Esophagus squamous epithelium (tissue), 5 donors: ENCODE results near the gene IKZF3. TPM values are rescaled to one million over a fixed set of nuclear protein-coding genes. Genes with fewer than 3 reads are reported as not detected.

ENCODE experiments used
- DNase-seq: peaks from one replicate; lab custom pipeline; 2025; lab: John Stamatoyannopoulos, UW
- H3K27ac ChIP-seq, 4 donors: fragments of 200-600 bp; sonication (generic); one replicate each; pipeline ENCODE4 v1.5.1; 2016 to 2019; ENCODE audit warnings: mild to moderate bottlenecking in 1 of 4
- H3K27me3 ChIP-seq, 4 donors: fragments of 200-600 bp; sonication (generic); 1 replicate in 3 of 4; 2 replicates in 1 of 4; pipeline versions ENCODE4 v1.5.1 to v1.6.0; 2017 to 2021; ENCODE audit warnings: antibody characterized with exemption in 1 of 4
- H3K36me3 ChIP-seq, 3 donors: fragments of 200-600 bp; sonication (generic); one replicate each; pipeline ENCODE4 v1.5.1; 2016 to 2019
- H3K4me1 ChIP-seq, 3 donors: fragments of 200-600 bp; sonication (generic); one replicate each; pipeline ENCODE4 v1.5.1; 2017 to 2019
- H3K4me3 ChIP-seq, 4 donors: fragments of 200-600 bp; sonication (generic); 1 replicate in 3 of 4; 2 replicates in 1 of 4; pipeline ENCODE4 v1.5.1; 2016 to 2019; ENCODE audit warnings: mild to moderate bottlenecking in 2 of 4, moderate library complexity in 1 of 4
- H3K9me3 ChIP-seq, 3 donors: fragments of 200-600 bp; sonication (generic); one replicate each; pipeline ENCODE4 v1.5.1; 2016 to 2019
- POLR2A ChIP-seq, 4 donors: fragments of 450-650 bp; IDR thresholded peaks; one replicate each; pipeline ENCODE4 v1.6.1; 2017; ENCODE audit warnings: antibody characterized with exemption in 4 of 4, mild to moderate bottlenecking in 4 of 4, moderate library complexity in 3 of 4
- WGBS, 2 donors: methylation state at CpG; one replicate each; pipeline ENCODE4 v1.1.5; 2018; 5-methylcytosine and 5-hydroxymethylcytosine counted together
- intact Hi-C: fragments of 100-400 bp; cut with DNase I; formaldehyde crosslinking; loops from one replicate; pipeline ENCODE4 v1.15.0; 2022
- total RNA-seq, 4 donors: library from RNA; depleted of rRNA; stranded (reverse); fragments of >200 nt; gene quantifications; one replicate each; pipeline ENCODE4 v1.1.0, GENCODE V29; 2016
- TF ChIP-seq, protein P1 (sequence below), 6 experiments: fragments of 450-650 bp in 4 of 6; fragments of 200-600 bp in 2 of 6; sonication (generic) in 2 of 6; IDR thresholded peaks; one replicate each; pipeline ENCODE4 v1.5.1; 2016 to 2019; ENCODE audit warnings: antibody characterized with exemption in 6 of 6, mild to moderate bottlenecking in 4 of 6, moderate library complexity in 4 of 6
- donor health status: DM: yes; HTN: yes; CAD: no.

Gene IKZF3
- total RNA-seq, 4 donors from 2014 or later: 2.1 to 9.0 (median 3.8) TPM

DNA sequence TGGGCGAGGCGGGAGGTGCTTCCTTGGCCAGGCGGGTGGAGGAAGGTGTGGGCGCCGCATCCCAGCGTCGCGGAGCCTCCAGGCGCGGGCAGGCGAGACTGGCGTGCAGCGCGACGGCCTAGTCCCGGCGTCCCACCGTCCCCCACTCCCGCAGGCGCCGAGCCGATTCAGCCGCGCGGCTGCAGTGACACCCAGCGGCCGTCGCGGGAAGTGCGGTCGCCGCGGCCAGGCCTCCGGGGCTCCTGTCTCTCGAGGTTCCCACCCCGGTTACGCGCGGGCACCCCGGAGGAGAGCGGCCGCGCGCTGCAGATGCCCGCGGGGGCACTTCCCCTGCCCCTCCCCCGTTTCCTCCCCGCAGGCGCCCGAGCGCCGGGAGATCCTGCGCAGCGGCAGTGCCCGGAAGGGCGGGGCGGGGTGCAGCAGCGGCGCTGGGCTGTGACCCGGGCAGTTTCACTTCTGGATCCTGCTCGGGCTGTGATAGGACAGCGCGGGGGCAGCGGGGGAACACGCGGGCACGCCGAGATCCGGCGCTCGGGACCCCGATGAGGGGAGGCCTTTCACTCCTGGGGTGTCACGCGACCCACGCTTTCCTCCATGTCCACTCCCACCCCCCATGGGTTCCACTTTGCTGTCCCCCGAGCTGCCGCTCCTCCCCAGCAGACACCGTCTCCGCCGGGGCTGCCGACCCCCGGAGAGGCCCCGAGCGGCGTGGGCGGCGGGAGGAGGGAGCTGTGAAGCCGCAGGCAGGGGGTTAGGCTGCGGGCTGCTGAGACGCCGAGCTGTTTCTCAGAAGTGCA is 109.8 kb downstream of the IKZF3 start:
- Histone ChIP-seq H3K9me3 (no peaks in the 10 kb centered on the region), H3K27me3 (no peaks in the 10 kb centered on the region), H3K4me1 (peaks cover 20 to 44% (median 22%) of the 10 kb centered on the region in 3 donors), H3K36me3 (no peaks in the 10 kb centered on the region), H3K27ac (peak overlapping the region; percentile 83 to 95 (median 92)), H3K4me3 (peak overlapping the region; percentile 40 to 85 (median 73))
- 0% methylated on average over 17 of the region's 91 CpGs; no CpG with 5 or more reads in 1 of the 2 donors for WGBS, 2 donors
- peak in 2 of 4 donors; percentile 67 to 83 for TF ChIP-seq POLR2A (IDR thresholded peaks at IDR 0.05)
- TF ChIP-seq, protein P1, sequence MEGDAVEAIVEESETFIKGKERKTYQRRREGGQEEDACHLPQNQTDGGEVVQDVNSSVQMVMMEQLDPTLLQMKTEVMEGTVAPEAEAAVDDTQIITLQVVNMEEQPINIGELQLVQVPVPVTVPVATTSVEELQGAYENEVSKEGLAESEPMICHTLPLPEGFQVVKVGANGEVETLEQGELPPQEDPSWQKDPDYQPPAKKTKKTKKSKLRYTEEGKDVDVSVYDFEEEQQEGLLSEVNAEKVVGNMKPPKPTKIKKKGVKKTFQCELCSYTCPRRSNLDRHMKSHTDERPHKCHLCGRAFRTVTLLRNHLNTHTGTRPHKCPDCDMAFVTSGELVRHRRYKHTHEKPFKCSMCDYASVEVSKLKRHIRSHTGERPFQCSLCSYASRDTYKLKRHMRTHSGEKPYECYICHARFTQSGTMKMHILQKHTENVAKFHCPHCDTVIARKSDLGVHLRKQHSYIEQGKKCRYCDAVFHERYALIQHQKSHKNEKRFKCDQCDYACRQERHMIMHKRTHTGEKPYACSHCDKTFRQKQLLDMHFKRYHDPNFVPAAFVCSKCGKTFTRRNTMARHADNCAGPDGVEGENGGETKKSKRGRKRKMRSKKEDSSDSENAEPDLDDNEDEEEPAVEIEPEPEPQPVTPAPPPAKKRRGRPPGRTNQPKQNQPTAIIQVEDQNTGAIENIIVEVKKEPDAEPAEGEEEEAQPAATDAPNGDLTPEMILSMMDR (IDR thresholded peaks at IDR 0.05): peak; percentile 96 to 100 (median 99)
- DNase-seq: peak; percentile 73
- intact Hi-C loops: no loop called here

DNA sequence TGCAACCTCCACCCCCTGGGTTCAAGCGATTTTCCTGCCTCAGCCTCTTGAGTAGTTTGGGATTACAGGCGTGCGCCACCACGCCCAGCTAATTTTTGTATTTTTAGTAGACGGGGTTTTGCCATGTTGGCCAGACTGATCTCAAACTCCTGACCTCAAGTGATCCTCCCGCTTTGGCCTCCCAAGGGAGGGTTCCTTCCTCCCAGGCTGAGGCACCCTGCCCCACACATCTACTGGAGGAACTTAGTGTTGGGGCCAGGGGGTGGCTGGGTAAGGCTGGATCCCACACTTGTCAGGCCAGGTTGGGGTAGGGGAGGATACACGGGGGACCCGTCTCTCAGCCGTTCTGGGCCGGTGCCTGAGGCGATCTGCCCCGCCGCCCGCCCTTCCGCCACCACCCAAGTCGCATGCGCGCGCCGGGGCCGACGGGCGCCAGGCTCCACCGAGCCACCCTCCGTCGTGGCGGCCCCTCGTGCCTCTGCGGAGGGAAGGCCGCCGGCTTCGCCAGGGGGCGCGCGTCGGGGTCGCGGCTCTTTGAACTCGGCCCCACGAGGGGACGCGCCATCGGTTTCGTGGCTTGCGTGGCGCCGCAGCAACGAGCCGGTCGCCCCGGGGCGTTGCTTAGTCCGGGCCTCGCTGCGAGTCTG is 110.5 kb downstream of the IKZF3 start:
- TF ChIP-seq POLR2A (IDR thresholded peaks at IDR 0.05): peak in 2 of 4 donors; percentile 24 to 47
- TF ChIP-seq, protein P1 (IDR thresholded peaks at IDR 0.05): no peak
- H3K27me3 ChIP-seq: no peaks in the 10 kb centered on the region
- peaks cover 20 to 45% (median 22%) of the 10 kb centered on the region in 3 donors for H3K4me1 ChIP-seq
- peak overlapping the region; percentile 40 to 85 (median 73) for H3K4me3 ChIP-seq
- no peaks in the 10 kb centered on the region for H3K36me3 ChIP-seq
- peak overlapping the region; percentile 83 to 95 (median 92) for H3K27ac ChIP-seq
- intact Hi-C loops: no loop called here
- WGBS, 2 donors: 20 to 47% methylated on average over 3 to 13 of the region's 55 CpGs
- no peaks in the 10 kb centered on the region for H3K9me3 ChIP-seq
- no peak for DNase-seq

DNA sequence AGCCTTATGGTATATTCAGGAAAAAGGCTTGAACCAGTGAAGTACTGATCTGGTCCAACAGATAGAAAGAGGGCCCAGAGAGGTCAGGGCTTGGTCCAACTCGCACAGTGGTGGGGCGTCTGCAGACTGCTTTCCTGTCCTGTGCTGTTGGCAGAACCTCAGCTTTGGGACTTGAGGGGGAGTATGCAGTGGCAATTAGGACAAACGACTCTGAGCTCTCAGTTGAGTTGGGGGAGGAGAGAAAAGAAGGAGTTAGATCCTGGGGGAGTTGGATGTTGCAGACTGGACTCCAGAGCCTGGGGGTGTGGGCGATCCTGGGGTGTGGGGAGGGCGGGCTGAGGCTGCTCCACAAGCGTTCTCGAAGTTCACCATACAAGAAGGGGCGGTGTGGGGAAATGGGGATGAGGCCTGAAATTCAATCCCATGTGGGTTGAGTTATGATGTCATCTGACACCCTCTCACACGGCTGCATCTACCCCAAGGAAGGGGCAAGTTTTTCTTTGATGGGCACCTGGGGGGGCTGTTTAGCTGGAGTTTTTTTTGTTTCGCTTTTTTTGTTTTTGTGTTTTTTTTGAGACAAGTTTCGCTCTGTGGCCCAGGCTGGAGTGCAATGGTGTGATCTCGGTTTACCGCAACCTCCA is 111.8 kb downstream of the IKZF3 start:
- Histone ChIP-seq H3K4me1 (peaks cover 20 to 45% (median 22%) of the 10 kb centered on the region in 3 donors), H3K27me3 (no peaks in the 10 kb centered on the region), H3K4me3 (no peak overlapping the region), H3K27ac (no peak overlapping the region), H3K9me3 (no peaks in the 10 kb centered on the region), H3K36me3 (peaks cover 0 to 10% (median under 1%) of the 10 kb centered on the region in 3 donors)
- no peak for DNase-seq
- intact Hi-C loops: no loop called here
- 78 to 82% methylated on average over 10 to 13 of the region's 13 CpGs for WGBS, 2 donors
- TF ChIP-seq, protein P1 (IDR thresholded peaks at IDR 0.05): no peak
- no peak for TF ChIP-seq POLR2A (IDR thresholded peaks at IDR 0.05)

DNA sequence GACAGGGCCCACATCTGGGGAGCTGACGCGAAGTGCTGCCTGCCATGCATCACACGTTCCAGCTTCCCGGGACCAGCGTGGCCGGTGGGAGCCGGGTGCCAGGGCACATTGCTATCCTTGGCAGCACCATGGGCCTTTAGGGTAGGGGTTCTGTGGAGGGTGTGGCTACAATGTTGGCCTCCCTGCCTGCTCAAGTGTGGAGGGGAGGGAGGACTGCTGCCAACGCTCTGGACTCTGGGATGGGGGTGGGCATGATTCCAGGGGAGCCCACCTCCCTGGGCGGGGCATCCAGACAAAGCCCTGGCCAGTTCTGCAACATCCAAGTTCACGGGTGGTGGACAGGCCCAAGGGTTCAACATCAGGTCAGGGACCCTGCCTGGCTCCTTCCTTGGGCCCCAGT is 112.5 kb downstream of the IKZF3 start:
- DNase-seq: no peak
- H3K9me3 ChIP-seq: no peaks in the 10 kb centered on the region
- intact Hi-C loops: no loop called here
- 47 to 61% methylated on average over 4 to 9 of the region's 10 CpGs for WGBS, 2 donors
- H3K4me3 ChIP-seq: no peak overlapping the region
- peaks cover 0 to 17% (median 7%) of the 10 kb centered on the region in 3 donors for H3K36me3 ChIP-seq
- no peak overlapping the region for H3K27ac ChIP-seq
- H3K4me1 ChIP-seq: peaks cover 20 to 45% (median 22%) of the 10 kb centered on the region in 3 donors
- no peak for TF ChIP-seq POLR2A (IDR thresholded peaks at IDR 0.05)
- TF ChIP-seq, protein P1 (IDR thresholded peaks at IDR 0.05): no peak
- H3K27me3 ChIP-seq: no peaks in the 10 kb centered on the region
